ENCODE data around the gene CEMIP2. TPM values are rescaled to one million over a fixed set of nuclear protein-coding genes. Genes with fewer than 3 reads are reported as not detected.

CEMIP2 gene
- total and polyA plus RNA-seq, 2 of the 13 experiments (the other 11 are each of a cell fraction or from before 2014, with no cell fraction given), result 94.3 to 128 TPM

DNA sequence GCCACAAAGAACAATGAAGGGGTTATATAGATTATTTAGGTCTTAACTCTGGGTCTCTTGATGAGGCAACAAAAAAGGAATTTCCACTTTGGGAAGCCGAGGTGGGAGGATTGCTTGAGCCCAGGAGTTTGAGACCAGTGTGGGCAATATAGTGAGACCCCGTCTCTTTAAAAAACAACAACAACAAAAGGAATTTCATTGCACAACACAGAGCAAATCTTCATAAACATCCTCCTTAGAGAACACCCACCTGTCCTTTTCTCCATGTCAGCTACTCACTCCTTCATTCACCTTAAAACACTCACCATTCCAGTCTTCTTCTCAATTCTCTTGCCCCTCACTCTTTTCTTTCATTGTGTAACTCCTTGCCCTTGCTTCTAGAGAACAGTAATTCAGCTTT, 39.8 kb upstream of the CEMIP2 start:
- H3K36me3 ChIP-seq (replicated peaks in 1 of 2; ENCODE audit: control insufficient read depth in 1 of 2, insufficient read depth in 2 of 2, low read length in 2 of 2), result no peaks in the 10 kb centered on the region
- in situ Hi-C loops (cut with HindIII; ENCODE audit: extremely low pct_ligation_motif_present, low pct_unique_long_range_greater_than_20kb), result loop anchor here (25.0 kb wide), 1 partner anchor 521 kb away; no protein-coding TSS in a partner anchor
- DNase-seq (ENCODE audit: low spot score) (no peak), FAIRE-seq (no peak), ATAC-seq (no peak)
- H2AFZ ChIP-seq (ENCODE audit: low read length), result no peak overlapping the region
- no peak overlapping the region for H3K4me2 ChIP-seq (ENCODE audit: low read depth, low read length)
- no peak overlapping the region for H3K9ac ChIP-seq (ENCODE audit: insufficient read depth, low read depth, low read length)
- H3K27ac ChIP-seq (ENCODE audit: extremely low read length, insufficient read depth, low read length), result no peak overlapping the region
- peaks cover 7% of the 10 kb centered on the region; the same call in 1 of the 2 replicates for H3K4me1 ChIP-seq (ENCODE audit: insufficient read depth, low read length)
- H4K20me1 ChIP-seq (ENCODE audit: insufficient read depth, low read length), result no peaks in the 10 kb centered on the region
- no peaks in the 10 kb centered on the region for H3K79me2 ChIP-seq (ENCODE audit: insufficient read depth, low read length)
- H3K9me3 ChIP-seq (ENCODE audit: low read length), result no peaks in the 10 kb centered on the region
- WGBS (ENCODE audit: low lambda C conversion rate), result 29% methylated on average over 2 of the region's 2 CpGs
- TF ChIP-seq CBFB (CRISPR knock-in tag; IDR thresholded peaks at IDR 0.05) (no peak), ZNF256 (CRISPR knock-in tag; conservative IDR thresholded peaks at IDR 0.05) (no peak)
- TF ChIP-seq, protein P1, sequence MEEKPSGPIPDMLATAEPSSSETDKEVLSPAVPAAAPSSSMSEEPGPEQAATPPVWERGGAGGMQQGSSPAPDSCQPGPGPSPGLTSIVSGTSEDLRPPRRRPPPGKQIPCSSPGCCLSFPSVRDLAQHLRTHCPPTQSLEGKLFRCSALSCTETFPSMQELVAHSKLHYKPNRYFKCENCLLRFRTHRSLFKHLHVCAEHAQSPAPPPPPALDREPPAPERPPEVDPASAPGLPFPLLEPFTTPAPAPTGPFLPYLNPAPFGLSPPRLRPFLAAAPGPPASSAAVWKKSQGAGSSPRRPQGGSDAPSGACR (CRISPR knock-in tag; IDR thresholded peaks at IDR 0.05), result no peak
- TF ChIP-seq, protein P2, sequence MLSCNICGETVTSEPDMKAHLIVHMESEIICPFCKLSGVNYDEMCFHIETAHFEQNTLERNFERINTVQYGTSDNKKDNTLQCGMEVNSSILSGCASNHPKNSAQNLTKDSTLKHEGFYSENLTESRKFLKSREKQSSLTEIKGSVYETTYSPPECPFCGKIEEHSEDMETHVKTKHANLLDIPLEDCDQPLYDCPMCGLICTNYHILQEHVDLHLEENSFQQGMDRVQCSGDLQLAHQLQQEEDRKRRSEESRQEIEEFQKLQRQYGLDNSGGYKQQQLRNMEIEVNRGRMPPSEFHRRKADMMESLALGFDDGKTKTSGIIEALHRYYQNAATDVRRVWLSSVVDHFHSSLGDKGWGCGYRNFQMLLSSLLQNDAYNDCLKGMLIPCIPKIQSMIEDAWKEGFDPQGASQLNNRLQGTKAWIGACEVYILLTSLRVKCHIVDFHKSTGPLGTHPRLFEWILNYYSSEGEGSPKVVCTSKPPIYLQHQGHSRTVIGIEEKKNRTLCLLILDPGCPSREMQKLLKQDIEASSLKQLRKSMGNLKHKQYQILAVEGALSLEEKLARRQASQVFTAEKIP (CRISPR knock-in tag; IDR thresholded peaks at IDR 0.05; ENCODE audit: borderline replicate concordance), result no peak
- CTCF ChIA-PET (ENCODE audit: low intra/inter-chr PET ratio, low total read pairs), result interaction anchor here (3.0 kb wide), 1 partner anchor 217 kb away, joined by 22 read pairs; no protein-coding TSS in a partner anchor
- intact Hi-C loops (cut with micrococcal nuclease; ENCODE audit: unreplicated experiment), result no loop called here
- BruUV-seq (replicated peaks), result no TSS peak
- no peak overlapping the region for H3K4me3 ChIP-seq (replicated peaks in 1 of 3; ENCODE audit: insufficient read depth in 1 of 3, low read depth in 2 of 3, low read length in 3 of 3)
- POLR2A ChIA-PET, result interaction anchor here (1.3 kb wide), 1 partner anchor 14 kb away, joined by 3 read pairs; no protein-coding TSS in a partner anchor
- H3K27me3 ChIP-seq (ENCODE audit: control insufficient read depth in 1 of 2, insufficient read depth in 2 of 2, low read length in 2 of 2), result 0 out of 5 replicates have a peak, but pooled peaks cover 0 to 1% of the 10 kb centered on the region in 2 experiments

DNA sequence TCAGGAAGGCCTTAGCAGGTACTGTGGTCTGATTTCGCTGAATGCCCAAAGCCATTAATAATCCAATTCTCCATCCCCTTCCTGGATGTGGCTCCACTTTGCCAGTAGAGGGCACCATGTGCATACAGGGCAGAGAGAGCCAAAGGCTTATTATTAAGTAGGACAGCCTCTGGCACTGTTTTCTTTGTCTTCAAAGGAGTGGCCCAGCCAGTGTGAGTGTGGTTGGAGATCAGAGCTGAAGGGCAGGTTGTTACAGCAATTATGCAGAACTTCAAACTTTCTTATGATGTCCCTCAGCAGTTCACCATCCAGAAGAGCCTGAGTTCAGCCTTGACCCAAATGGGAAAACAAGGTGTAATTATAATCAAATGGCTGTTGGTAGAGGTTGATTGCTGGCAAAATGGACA, 38.6 kb upstream of the CEMIP2 start:
- ChIA-PET POLR2A (no interaction called here), CTCF (ENCODE audit: low intra/inter-chr PET ratio, low total read pairs) (interaction anchor here (2.0 to 3.0 kb wide), 2 partner anchors 12 to 218 kb away, joined by 11 to 22 read pairs; no protein-coding TSS in a partner anchor)
- no TSS peak for BruUV-seq (replicated peaks)
- Histone ChIP-seq H3K27ac (ENCODE audit: extremely low read length, insufficient read depth, low read length) (no peak overlapping the region), H3K4me1 (ENCODE audit: insufficient read depth, low read length) (peaks cover 7% of the 10 kb centered on the region; the same call in 1 of the 2 replicates), H2AFZ (ENCODE audit: low read length) (no peak overlapping the region), H3K36me3 (replicated peaks in 1 of 2; ENCODE audit: control insufficient read depth in 1 of 2, insufficient read depth in 2 of 2, low read length in 2 of 2) (no peaks in the 10 kb centered on the region), H3K4me3 (replicated peaks in 1 of 3; ENCODE audit: insufficient read depth in 1 of 3, low read depth in 2 of 3, low read length in 3 of 3) (no peak overlapping the region), H4K20me1 (ENCODE audit: insufficient read depth, low read length) (no peaks in the 10 kb centered on the region), H3K9ac (ENCODE audit: insufficient read depth, low read depth, low read length) (no peak overlapping the region), H3K27me3 (ENCODE audit: control insufficient read depth in 1 of 2, insufficient read depth in 2 of 2, low read length in 2 of 2) (no peaks in the 10 kb centered on the region), H3K4me2 (ENCODE audit: low read depth, low read length) (peak overlapping the region; percentile 51; the same call in 1 of the 2 replicates), H3K9me3 (ENCODE audit: low read length) (no peaks in the 10 kb centered on the region), H3K79me2 (ENCODE audit: insufficient read depth, low read length) (no peaks in the 10 kb centered on the region)
- in situ Hi-C loops (cut with HindIII; ENCODE audit: extremely low pct_ligation_motif_present, low pct_unique_long_range_greater_than_20kb) (loop anchor here (25.0 kb wide), 1 partner anchor 520 kb away; no protein-coding TSS in a partner anchor), intact Hi-C loops (cut with micrococcal nuclease; ENCODE audit: unreplicated experiment) (loop anchor here (1.0 to 2.0 kb wide), 2 partner anchors 170 to 218 kb away; no protein-coding TSS in a partner anchor)
- ATAC-seq (peak; percentile 99), DNase-seq (ENCODE audit: low spot score) (peak; percentile 67), FAIRE-seq (peak; percentile 87)
- WGBS (ENCODE audit: low lambda C conversion rate), result 11% methylated on average over 1 of the region's 1 CpG
- TF ChIP-seq, protein P3, sequence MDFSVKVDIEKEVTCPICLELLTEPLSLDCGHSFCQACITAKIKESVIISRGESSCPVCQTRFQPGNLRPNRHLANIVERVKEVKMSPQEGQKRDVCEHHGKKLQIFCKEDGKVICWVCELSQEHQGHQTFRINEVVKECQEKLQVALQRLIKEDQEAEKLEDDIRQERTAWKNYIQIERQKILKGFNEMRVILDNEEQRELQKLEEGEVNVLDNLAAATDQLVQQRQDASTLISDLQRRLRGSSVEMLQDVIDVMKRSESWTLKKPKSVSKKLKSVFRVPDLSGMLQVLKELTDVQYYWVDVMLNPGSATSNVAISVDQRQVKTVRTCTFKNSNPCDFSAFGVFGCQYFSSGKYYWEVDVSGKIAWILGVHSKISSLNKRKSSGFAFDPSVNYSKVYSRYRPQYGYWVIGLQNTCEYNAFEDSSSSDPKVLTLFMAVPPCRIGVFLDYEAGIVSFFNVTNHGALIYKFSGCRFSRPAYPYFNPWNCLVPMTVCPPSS (IDR thresholded peaks at IDR 0.05), result no peak
- TF ChIP-seq NFIB (CRISPR knock-in tag; IDR thresholded peaks at IDR 0.05; ENCODE audit: borderline replicate concordance) (no peak), SNRNP70 (IDR thresholded peaks at IDR 0.05; ENCODE audit: low read depth, low read length) (no peak)
- TF ChIP-seq, protein P4, sequence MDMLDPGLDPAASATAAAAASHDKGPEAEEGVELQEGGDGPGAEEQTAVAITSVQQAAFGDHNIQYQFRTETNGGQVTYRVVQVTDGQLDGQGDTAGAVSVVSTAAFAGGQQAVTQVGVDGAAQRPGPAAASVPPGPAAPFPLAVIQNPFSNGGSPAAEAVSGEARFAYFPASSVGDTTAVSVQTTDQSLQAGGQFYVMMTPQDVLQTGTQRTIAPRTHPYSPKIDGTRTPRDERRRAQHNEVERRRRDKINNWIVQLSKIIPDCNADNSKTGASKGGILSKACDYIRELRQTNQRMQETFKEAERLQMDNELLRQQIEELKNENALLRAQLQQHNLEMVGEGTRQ (IDR thresholded peaks at IDR 0.05; ENCODE audit: low read depth, low read length), result no peak
- TF ChIP-seq, protein P4 (CRISPR knock-in tag; IDR thresholded peaks at IDR 0.05; ENCODE audit: borderline replicate concordance), result no peak
- TF ChIP-seq, protein P5, sequence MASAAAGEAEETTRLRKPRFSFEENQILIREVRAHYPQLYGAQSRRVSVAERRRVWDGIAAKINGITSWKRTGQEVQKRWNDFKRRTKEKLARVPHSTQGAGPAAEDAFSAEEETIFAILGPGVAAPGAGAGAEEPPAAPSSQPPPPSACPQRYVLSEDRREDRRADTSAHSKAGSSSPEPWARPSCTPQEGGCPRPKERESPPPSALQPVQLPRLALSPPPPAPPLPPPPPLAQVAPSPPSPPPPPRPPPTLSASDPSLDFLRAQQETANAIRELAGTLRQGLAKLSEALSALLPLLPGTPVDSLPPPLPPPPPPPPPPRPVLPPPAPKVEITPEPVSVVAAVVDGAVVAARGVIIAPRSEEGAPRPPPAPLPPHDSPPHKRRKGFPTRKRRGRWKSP (CRISPR knock-in tag; IDR thresholded peaks at IDR 0.05), result 0 out of 2 replicates have a peak, but pooled peaks have one; percentile 23
